Thyroid gland (tissue), 4 donors: ENCODE data around the gene SIRT1. TPM values are rescaled to one million over a fixed set of nuclear protein-coding genes. Genes with fewer than 3 reads are reported as not detected.
A peak's percentile ranks its signal among the peaks of the same experiment; 100 is the strongest.

Source experiments
- DNase-seq, 2 donors: peaks; one replicate each; pipeline ENCODE4 v3.0.0-alpha.2; 2019
- H3K27ac ChIP-seq, 3 donors: fragments of 200-600 bp; sonication (generic); 1 replicate in 2 of 3; 2 replicates in 1 of 3; pipeline ENCODE4 v1.5.1; 2016 to 2019; ENCODE audit warnings: mild to moderate bottlenecking in 1 of 3, moderate library complexity in 1 of 3
- H3K27me3 ChIP-seq: fragments of 200-600 bp; sonication (generic); one replicate; pipeline ENCODE4 v1.5.1; 2019
- H3K36me3 ChIP-seq, 2 donors: fragments of 200-600 bp; sonication (generic); one replicate each; pipeline ENCODE4 v1.5.1; 2016 to 2019
- H3K4me1 ChIP-seq, 2 donors: fragments of 200-600 bp; sonication (generic); one replicate each; pipeline ENCODE4 v1.5.1; 2017 to 2019
- H3K4me3 ChIP-seq, 3 donors: fragments of 200-600 bp; sonication (generic); replicated peaks in 1 of 3; 1 replicate in 2 of 3; 2 replicates in 1 of 3; pipeline ENCODE4 v1.5.1; 2016; ENCODE audit warnings: mild to moderate bottlenecking in 1 of 3
- H3K9me3 ChIP-seq: fragments of 200-600 bp; sonication (generic); one replicate; pipeline ENCODE4 v1.5.1; 2017
- POLR2A ChIP-seq, 2 donors: fragments of 450-650 bp; IDR thresholded peaks; one replicate each; pipeline ENCODE4 v1.6.1; 2017; ENCODE audit warnings: antibody characterized with exemption in 2 of 2, mild to moderate bottlenecking in 2 of 2, moderate library complexity in 1 of 2
- WGBS, 2 donors: methylation state at CpG; one replicate each; pipeline ENCODE4 v1.1.5; 2017; 5-methylcytosine and 5-hydroxymethylcytosine counted together
- intact Hi-C: fragments of 100-400 bp; cut with DNase I; formaldehyde crosslinking; loops from one replicate; pipeline ENCODE4 v1.15.1; 2023
- total RNA-seq, 4 donors: library from RNA; depleted of rRNA; stranded (reverse); fragments of >200 nt; gene quantifications; one replicate each; pipeline ENCODE4 v1.2.3, GENCODE V29; 2016
- TF ChIP-seq, protein P1 (sequence below), 6 experiments: fragments of 200-600 bp in 3 of 6; fragments of 450-650 bp in 3 of 6; sonication (generic) in 3 of 6; IDR thresholded peaks; one replicate each; pipeline ENCODE4 v1.5.1; 2016 to 2019; ENCODE audit warnings: antibody characterized with exemption in 6 of 6, mild to moderate bottlenecking in 2 of 6, inconsistent platforms in 1 of 6, moderate library complexity in 1 of 6

Gene SIRT1
- total RNA-seq, 4 donors from 2014 or later, result 18.4 to 40.4 (median 27.6) TPM

DNA sequence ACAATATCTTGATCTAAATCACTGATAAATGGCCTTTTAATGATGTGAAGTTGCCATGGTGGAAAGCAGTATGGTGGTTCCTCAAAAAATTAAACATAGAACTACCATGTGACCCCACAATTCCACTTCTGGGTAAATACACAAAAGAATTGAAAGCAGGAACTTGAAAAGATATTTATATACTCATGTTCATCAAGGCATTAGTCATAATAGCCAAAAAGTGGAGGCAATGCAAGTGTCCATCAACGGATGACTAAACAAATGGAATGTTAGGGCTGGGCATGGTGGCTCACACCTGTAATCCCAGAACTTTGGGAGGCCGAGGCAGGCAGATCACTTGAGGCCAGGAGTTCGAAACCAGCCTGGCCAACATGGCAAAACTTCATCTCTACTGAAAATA lies 44.5 kb upstream of the SIRT1 start:
- Histone ChIP-seq H3K4me1 (no peaks in the 10 kb centered on the region), H3K27me3 (no peaks in the 10 kb centered on the region), H3K4me3 (no peak overlapping the region), H3K9me3 (no peaks in the 10 kb centered on the region), H3K27ac (no peak overlapping the region), H3K36me3 (no peaks in the 10 kb centered on the region)
- WGBS, 2 donors, result 88 to 89% methylated on average over 3 of the region's 3 CpGs
- DNase-seq, result no peak
- intact Hi-C loops, result no loop called here
- TF ChIP-seq POLR2A (IDR thresholded peaks at IDR 0.05), result no peak
- TF ChIP-seq, protein P1, sequence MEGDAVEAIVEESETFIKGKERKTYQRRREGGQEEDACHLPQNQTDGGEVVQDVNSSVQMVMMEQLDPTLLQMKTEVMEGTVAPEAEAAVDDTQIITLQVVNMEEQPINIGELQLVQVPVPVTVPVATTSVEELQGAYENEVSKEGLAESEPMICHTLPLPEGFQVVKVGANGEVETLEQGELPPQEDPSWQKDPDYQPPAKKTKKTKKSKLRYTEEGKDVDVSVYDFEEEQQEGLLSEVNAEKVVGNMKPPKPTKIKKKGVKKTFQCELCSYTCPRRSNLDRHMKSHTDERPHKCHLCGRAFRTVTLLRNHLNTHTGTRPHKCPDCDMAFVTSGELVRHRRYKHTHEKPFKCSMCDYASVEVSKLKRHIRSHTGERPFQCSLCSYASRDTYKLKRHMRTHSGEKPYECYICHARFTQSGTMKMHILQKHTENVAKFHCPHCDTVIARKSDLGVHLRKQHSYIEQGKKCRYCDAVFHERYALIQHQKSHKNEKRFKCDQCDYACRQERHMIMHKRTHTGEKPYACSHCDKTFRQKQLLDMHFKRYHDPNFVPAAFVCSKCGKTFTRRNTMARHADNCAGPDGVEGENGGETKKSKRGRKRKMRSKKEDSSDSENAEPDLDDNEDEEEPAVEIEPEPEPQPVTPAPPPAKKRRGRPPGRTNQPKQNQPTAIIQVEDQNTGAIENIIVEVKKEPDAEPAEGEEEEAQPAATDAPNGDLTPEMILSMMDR (IDR thresholded peaks at IDR 0.05), result no peak

DNA sequence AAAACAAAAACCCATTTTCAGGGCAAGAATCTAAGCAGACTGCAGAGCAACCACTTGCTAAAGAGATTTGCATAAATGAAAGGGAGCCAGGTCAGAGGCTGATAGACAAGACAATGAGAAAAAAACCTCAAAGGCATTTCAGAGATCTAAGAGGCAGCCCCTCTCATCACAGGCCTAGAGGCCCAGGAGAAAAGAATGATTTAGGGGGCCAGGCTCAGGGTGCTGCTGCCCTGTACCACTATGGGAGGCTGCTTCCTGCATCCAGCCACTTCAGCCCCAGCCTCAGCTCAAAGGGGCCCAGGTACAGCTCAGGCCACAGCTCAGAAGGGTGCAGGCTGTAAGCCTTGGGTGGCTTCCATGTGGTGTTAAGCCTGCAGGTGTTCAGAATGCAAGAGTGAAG lies 42.7 kb upstream of the SIRT1 start:
- intact Hi-C loops, result no loop called here
- Histone ChIP-seq H3K27ac (no peak overlapping the region), H3K36me3 (no peaks in the 10 kb centered on the region), H3K9me3 (no peaks in the 10 kb centered on the region), H3K27me3 (no peaks in the 10 kb centered on the region), H3K4me1 (no peaks in the 10 kb centered on the region), H3K4me3 (no peak overlapping the region)
- no peak for DNase-seq
- TF ChIP-seq, protein P1 (IDR thresholded peaks at IDR 0.05), result no peak
- no peak for TF ChIP-seq POLR2A (IDR thresholded peaks at IDR 0.05)

DNA sequence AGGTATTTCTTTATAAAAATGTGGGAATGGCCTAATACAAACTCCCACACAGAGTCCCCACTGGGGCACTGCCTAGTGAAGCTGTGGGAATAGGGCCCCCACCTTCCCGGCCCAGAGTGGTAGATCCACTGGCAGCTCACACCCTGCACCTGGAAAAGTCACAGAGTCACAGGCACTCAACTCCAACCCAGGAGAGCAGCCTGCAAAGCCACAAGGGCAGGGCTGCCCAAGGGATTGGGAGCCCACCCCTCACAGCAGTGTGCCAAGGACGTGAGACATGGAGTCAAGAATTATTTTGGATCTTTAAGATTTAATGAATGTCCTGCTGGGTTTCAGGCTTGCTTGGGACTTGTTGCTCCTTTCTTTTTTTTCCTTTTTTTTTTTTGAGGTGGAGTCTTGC lies 41.2 kb upstream of the SIRT1 start:
- Histone ChIP-seq H3K4me3 (no peak overlapping the region), H3K36me3 (no peaks in the 10 kb centered on the region), H3K9me3 (no peaks in the 10 kb centered on the region), H3K4me1 (no peaks in the 10 kb centered on the region), H3K27me3 (no peaks in the 10 kb centered on the region), H3K27ac (no peak overlapping the region)
- intact Hi-C loops, result no loop called here
- TF ChIP-seq, protein P1 (IDR thresholded peaks at IDR 0.05), result no peak
- no peak for TF ChIP-seq POLR2A (IDR thresholded peaks at IDR 0.05)
- DNase-seq, result no peak
- WGBS, 2 donors, result 79 to 89% methylated on average over 2 of the region's 2 CpGs

DNA sequence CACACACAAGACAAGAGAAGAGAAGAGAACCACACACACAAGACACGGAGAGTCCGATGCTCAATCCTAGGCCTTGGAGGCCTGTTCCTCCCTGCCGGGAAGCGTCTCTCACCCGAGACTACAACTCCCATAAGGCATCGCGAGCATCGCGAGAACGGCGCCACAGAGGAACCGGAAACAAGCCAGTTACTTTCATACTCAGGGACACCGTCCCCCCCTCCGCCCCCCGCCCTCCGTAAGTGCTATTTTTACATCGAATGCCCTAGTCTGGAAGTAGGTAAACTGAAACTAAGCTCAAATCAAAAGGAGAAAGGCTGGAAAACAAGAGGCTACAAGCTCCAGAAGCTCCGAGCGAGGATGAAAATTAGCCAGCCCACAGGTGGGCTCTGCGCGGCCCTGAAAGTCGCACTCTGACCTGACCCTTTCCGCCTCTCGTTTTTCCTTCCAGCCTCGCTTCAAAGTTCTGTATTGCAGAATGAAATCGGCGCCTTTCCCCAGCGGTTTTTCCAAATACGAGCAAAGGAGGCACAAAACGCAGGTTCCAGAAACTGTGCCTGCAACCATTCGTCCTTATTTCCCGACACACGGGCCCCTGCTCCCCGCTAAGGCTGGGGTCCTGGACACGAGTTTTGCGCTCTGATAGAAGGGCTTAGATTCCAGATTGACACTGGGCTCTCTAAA lies 35.0 kb upstream of the SIRT1 start:
- H3K9me3 ChIP-seq, result no peaks in the 10 kb centered on the region
- TF ChIP-seq, protein P1 (IDR thresholded peaks at IDR 0.05), result no peak
- TF ChIP-seq POLR2A (IDR thresholded peaks at IDR 0.05), result peak in 1 of 2 donors; percentile 64
- 0 to 1% methylated on average over 34 to 36 of the region's 36 CpGs for WGBS, 2 donors
- no peaks in the 10 kb centered on the region for H3K27me3 ChIP-seq
- H3K4me1 ChIP-seq, result peaks cover 4 to 6% of the 10 kb centered on the region in 2 donors
- no peaks in the 10 kb centered on the region for H3K36me3 ChIP-seq
- intact Hi-C loops, result no loop called here
- peak overlapping the region; percentile 18 to 69 (median 56) for H3K4me3 ChIP-seq
- peak; percentile 91 to 95 for DNase-seq
- H3K27ac ChIP-seq, result peak overlapping the region; percentile 38 to 92 (median 88)

DNA sequence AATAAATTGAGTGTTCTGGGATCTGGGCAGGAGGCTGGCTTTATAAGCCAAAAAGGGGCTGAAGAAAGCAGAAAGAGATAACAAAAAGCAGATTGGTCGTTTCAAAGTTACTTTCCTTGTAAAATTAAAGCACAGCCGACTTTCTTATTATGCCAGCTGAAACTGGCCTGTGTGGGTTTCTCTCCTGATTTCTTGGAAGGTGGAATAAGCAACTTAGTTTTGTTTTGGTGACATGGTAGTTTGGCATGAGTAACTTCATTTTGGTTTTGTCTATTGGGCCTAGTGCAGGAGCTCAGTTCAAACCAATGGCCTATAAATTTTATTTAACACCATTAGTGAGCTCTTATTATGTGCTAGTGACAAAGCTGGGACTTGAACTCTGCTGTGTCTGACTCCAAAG lies 33.3 kb upstream of the SIRT1 start:
- DNase-seq, result no peak
- peaks cover 4 to 6% of the 10 kb centered on the region in 2 donors for H3K4me1 ChIP-seq
- intact Hi-C loops, result no loop called here
- no peaks in the 10 kb centered on the region for H3K27me3 ChIP-seq
- WGBS, 2 donors, result 85 to 87% methylated on average over 2 of the region's 2 CpGs
- H3K27ac ChIP-seq, result no peak overlapping the region
- H3K4me3 ChIP-seq, result no peak overlapping the region
- H3K36me3 ChIP-seq, result no peaks in the 10 kb centered on the region
- no peaks in the 10 kb centered on the region for H3K9me3 ChIP-seq
- TF ChIP-seq POLR2A (IDR thresholded peaks at IDR 0.05), result no peak
- TF ChIP-seq, protein P1 (IDR thresholded peaks at IDR 0.05), result no peak
